Vagina (tissue), 2 donors: Measurements from ENCODE around the gene IKBKE.

Experiments used
- CTCF ChIP-seq, 3 experiments: fragments of 450-650 bp in 2 of 3; fragments of 200-600 bp in 1 of 3; sonication (generic) in 1 of 3; IDR thresholded peaks; one replicate each; pipeline ENCODE4 v1.5.1; 2017 to 2019; ENCODE audit warnings: antibody characterized with exemption in 3 of 3, mild to moderate bottlenecking in 2 of 3, moderate library complexity in 2 of 3
- POLR2A ChIP-seq, 2 donors: fragments of 450-650 bp; IDR thresholded peaks; one replicate each; pipeline ENCODE4 v1.6.1; 2017; ENCODE audit warnings: antibody characterized with exemption in 2 of 2, mild to moderate bottlenecking in 2 of 2, moderate library complexity in 2 of 2

DNA sequence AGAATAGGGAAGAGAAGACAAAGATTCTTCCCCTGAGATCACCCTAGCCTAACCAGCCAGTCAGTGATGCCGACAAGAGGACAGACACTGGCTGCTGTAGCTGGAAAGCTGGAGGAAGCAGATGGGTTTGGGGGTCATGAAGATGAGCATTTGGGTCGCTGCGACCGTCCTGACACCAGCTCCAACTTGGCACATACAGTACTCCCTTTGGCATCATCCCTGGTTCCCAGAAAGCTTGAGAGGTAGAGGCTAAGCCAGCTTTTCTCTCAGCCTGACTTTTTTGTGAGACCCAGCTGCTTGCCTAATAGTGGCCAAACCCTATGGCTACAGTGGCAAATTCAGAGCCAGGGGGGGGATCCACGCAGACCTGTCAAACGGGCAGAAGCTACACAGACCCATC is 43.0 kb upstream of the IKBKE start:
- no peak for TF ChIP-seq CTCF (IDR thresholded peaks at IDR 0.05)
- TF ChIP-seq POLR2A (IDR thresholded peaks at IDR 0.05): no peak
